Cerebellar nuclear complex (tissue), 1 donor: ENCODE results near the gene ARHGAP42.
A peak's percentile ranks its signal among the peaks of the same experiment; 100 is the strongest.

Source experiments
- DNase-seq, 2 experiments: peaks; one replicate each; lab custom pipeline; 2025; lab: John Stamatoyannopoulos, UW

The ARHGAP42 gene

GRCh38 chr11:100832829-100833228, 145.7 kb downstream of the ARHGAP42 start:
- no peak for DNase-seq

GRCh38 chr11:100833276-100833675, 146.2 kb downstream of the ARHGAP42 start:
- DNase-seq = no peak

GRCh38 chr11:100835854-100836253, 148.8 kb downstream of the ARHGAP42 start:
- no peak for DNase-seq

- DNase-seq = no peak
These were observed 150.2 kb downstream of the ARHGAP42 start for GRCh38 chr11:100837311-100837710.

- DNase-seq = no peak
These were observed 154.8 kb downstream of the ARHGAP42 start for GRCh38 chr11:100841711-100842407.

- DNase-seq = no peak
These were observed 160.7 kb downstream of the ARHGAP42 start for GRCh38 chr11:100847696-100848216.

- no peak for DNase-seq
These were observed 162.2 kb downstream of the ARHGAP42 start for GRCh38 chr11:100849009-100849900.

GRCh38 chr11:100849901-100850235, 162.8 kb downstream of the ARHGAP42 start:
- no peak for DNase-seq

GRCh38 chr11:100851147-100851546, 164.1 kb downstream of the ARHGAP42 start:
- no peak for DNase-seq

- no peak for DNase-seq
These were observed 164.6 kb downstream of the ARHGAP42 start for GRCh38 chr11:100851584-100852152.

GRCh38 chr11:100855466-100856067, 168.5 kb downstream of the ARHGAP42 start:
- peak in 1 of 2 experiments; percentile 2 for DNase-seq

GRCh38 chr11:100857236-100858005, 170.3 kb downstream of the ARHGAP42 start:
- no peak for DNase-seq

- DNase-seq = no peak
These were observed 173.4 kb downstream of the ARHGAP42 start for GRCh38 chr11:100860318-100861155.

GRCh38 chr11:100861212-100861611, 174.1 kb downstream of the ARHGAP42 start:
- DNase-seq = no peak

- no peak for DNase-seq
These were observed 176.0 kb downstream of the ARHGAP42 start for GRCh38 chr11:100863080-100863581.

GRCh38 chr11:100865443-100866065, 178.5 kb downstream of the ARHGAP42 start:
- no peak for DNase-seq

GRCh38 chr11:100866453-100866852, 179.4 kb downstream of the ARHGAP42 start:
- DNase-seq = no peak

GRCh38 chr11:100867606-100868005, 180.5 kb downstream of the ARHGAP42 start:
- no peak for DNase-seq

- no peak for DNase-seq
These were observed 182.2 kb downstream of the ARHGAP42 start for GRCh38 chr11:100869328-100869727.

- no peak for DNase-seq
These were observed 183.1 kb downstream of the ARHGAP42 start for GRCh38 chr11:100870138-100870537.
